SK-N-SH (cell line): ENCODE results near the gene TRIM22. TPM values are rescaled to one million over a fixed set of nuclear protein-coding genes. Genes with fewer than 3 reads are reported as not detected.

ENCODE experiments used
- CTCF ChIA-PET: fragments of 300-600, 350-600 bp; formaldehyde crosslinking; extraction: SDS; loops from one replicate; lab custom pipeline; 2021; lab: Yijun Ruan, JAX
- POLR2A ChIA-PET: fragments of 350-600 bp; sonication (Branson Sonifier 250); formaldehyde crosslinking; extraction: SDS; loops from one replicate; lab custom pipeline; 2020; ENCODE audit warnings: antibody characterized with exemption, inconsistent platforms; lab: Yijun Ruan, JAX
- DNase-seq: peaks from one replicate; pipeline ENCODE4 v3.0.0; 2012
- H2AFZ ChIP-seq: fragments of 200-600 bp; sonication (generic); 2 replicates; pipeline ENCODE4 v1.8.1; 2016; ENCODE audit warnings: antibody characterized with exemption, mild to moderate bottlenecking, low read depth
- H3F3A ChIP-seq: fragments of 200-600 bp; sonication (generic); replicated peaks from 2 replicates; pipeline ENCODE3; 2016; ENCODE audit warnings: antibody characterized with exemption, mild to moderate bottlenecking; ENCODE audit not compliant: insufficient read depth
- H3K27ac ChIP-seq, 2 experiments: fragments of 200-500 bp in 1 of 2; fragments of 200-600 bp in 1 of 2; sonication (Bioruptor generic) in 1 of 2; sonication (generic), shearing (Covaris generic) in 1 of 2; 2 replicates each; pipeline versions ENCODE4 v1.5.1 to v1.6.1; 2014 to 2016; ENCODE audit warnings: low read depth in 2 of 2, inconsistent platforms in 1 of 2, low read length in 1 of 2, mild to moderate bottlenecking in 1 of 2, mixed read lengths in 1 of 2
- H3K27me3 ChIP-seq: fragments of 200-600 bp; sonication (generic), shearing (Covaris generic); 2 replicates; pipeline ENCODE4 v1.6.1; 2016; ENCODE audit warnings: mixed run types; ENCODE audit not compliant: insufficient read depth
- H3K36me3 ChIP-seq, 2 experiments: fragments of 200-500 bp in 1 of 2; fragments of 200-600 bp in 1 of 2; sonication (Bioruptor generic) in 1 of 2; sonication (generic) in 1 of 2; replicated peaks in 1 of 2; 2 replicates each; pipeline versions ENCODE3 to v1.5.1; 2014 to 2016; ENCODE audit warnings: low read length in 1 of 2, mild to moderate bottlenecking in 1 of 2; ENCODE audit not compliant: insufficient read depth in 2 of 2, control insufficient read depth in 1 of 2
- H3K4me1 ChIP-seq, 2 experiments: fragments of 200-500 bp in 1 of 2; fragments of 200-600 bp in 1 of 2; sonication (Bioruptor generic) in 1 of 2; sonication (generic), shearing (Covaris generic) in 1 of 2; 2 replicates each; pipeline versions ENCODE4 v1.5.1 to v1.6.1; 2014 to 2016; ENCODE audit warnings: low read depth in 1 of 2, low read length in 1 of 2, mixed run types in 1 of 2; ENCODE audit not compliant: insufficient read depth in 2 of 2, control insufficient read depth in 1 of 2
- H3K4me2 ChIP-seq: fragments of 200-600 bp; sonication (generic), shearing (Covaris generic); 2 replicates; pipeline ENCODE4 v1.6.1; 2017; ENCODE audit warnings: mixed run types
- H3K4me3 ChIP-seq, 2 experiments: fragments of 200-500 bp in 1 of 2; fragments of 200-600 bp in 1 of 2; sonication (Bioruptor generic) in 1 of 2; sonication (generic), shearing (Covaris generic) in 1 of 2; 2 replicates each; pipeline versions ENCODE4 v1.5.1 to v1.8.1; 2014 to 2016; ENCODE audit warnings: low read depth in 2 of 2, inconsistent platforms in 1 of 2, low read length in 1 of 2, mild to moderate bottlenecking in 1 of 2, mixed read lengths in 1 of 2, moderate library complexity in 1 of 2
- H3K79me2 ChIP-seq: fragments of 200-600 bp; sonication (generic); 2 replicates; pipeline ENCODE4 v1.8.1; 2017; ENCODE audit warnings: mild to moderate bottlenecking; ENCODE audit not compliant: insufficient read depth
- H3K9ac ChIP-seq: fragments of 200-600 bp; sonication (generic); 2 replicates; pipeline ENCODE4 v1.6.1; 2017; ENCODE audit warnings: mixed run types
- H3K9me2 ChIP-seq: fragments of 200-600 bp; sonication (generic); 2 replicates; pipeline ENCODE4 v1.6.1; 2017; ENCODE audit warnings: mixed run types
- H3K9me3 ChIP-seq: fragments of 200-600 bp; sonication (generic); 2 replicates; pipeline ENCODE4 v1.6.1; 2017; ENCODE audit warnings: mixed run types, mild to moderate bottlenecking, moderate library complexity
- H4K20me1 ChIP-seq: fragments of 200-600 bp; sonication (generic); 2 replicates; pipeline ENCODE4 v1.6.1; 2017; ENCODE audit warnings: mild to moderate bottlenecking, mixed run types; ENCODE audit not compliant: insufficient read depth
- CHD2 ChIP-seq: fragments of 150-350 bp; IDR thresholded peaks from 2 replicates; pipeline ENCODE4 v1.6.1; 2018; ENCODE audit warnings: low read length; ENCODE audit not compliant: partially characterized antibody
- GABPA ChIP-seq: IDR thresholded peaks from 2 replicates; pipeline ENCODE4 v1.4.0; 2012; ENCODE audit warnings: low read depth, mild to moderate bottlenecking
- GATA2 ChIP-seq: sonication (generic); formaldehyde crosslinking; IDR thresholded peaks from 2 replicates; pipeline ENCODE4 v1.5.0; 2020; ENCODE audit warnings: mild to moderate bottlenecking, missing genetic modification reagents
- MXI1 ChIP-seq: IDR thresholded peaks from 2 replicates; pipeline ENCODE4 v1.6.1; 2012; ENCODE audit warnings: mild to moderate bottlenecking, low read depth, low read length, improper control_type of control experiment
- NFIC ChIP-seq: IDR thresholded peaks from 2 replicates; pipeline ENCODE4 v1.4.0; 2012; ENCODE audit warnings: borderline replicate concordance
- NRF1 ChIP-seq: IDR thresholded peaks from 2 replicates; pipeline ENCODE4 v1.6.1; 2012; ENCODE audit warnings: low read depth, mild to moderate bottlenecking, low read length
- RAD21 ChIP-seq: IDR thresholded peaks from 2 replicates; pipeline ENCODE4 v1.6.1; 2012; ENCODE audit warnings: mild to moderate bottlenecking, low read length
- RCOR1 ChIP-seq: fragments of 150-350 bp; IDR thresholded peaks from 2 replicates; pipeline ENCODE4 v1.6.1; 2017; ENCODE audit warnings: antibody characterized with exemption, low read length
- RXRA ChIP-seq: IDR thresholded peaks from 2 replicates; pipeline ENCODE4 v1.4.0; 2012; ENCODE audit warnings: low read depth, mild to moderate bottlenecking, borderline replicate concordance
- SIN3A ChIP-seq: IDR thresholded peaks from 2 replicates; pipeline ENCODE4 v1.6.1; 2012; ENCODE audit warnings: low read depth, mild to moderate bottlenecking, low read length, moderate library complexity, borderline replicate concordance
- SMC3 ChIP-seq: IDR thresholded peaks from 2 replicates; pipeline ENCODE4 v1.6.1; 2012; ENCODE audit warnings: low read depth, low read length, improper control_type of control experiment
- TCF12 ChIP-seq: IDR thresholded peaks from 2 replicates; pipeline ENCODE4 v1.4.0; 2012
- YY1 ChIP-seq: IDR thresholded peaks from 2 replicates; pipeline ENCODE4 v1.4.0; 2012; ENCODE audit warnings: low read depth, mild to moderate bottlenecking
- WGBS: methylation state at CpG from one replicate; pipeline ENCODE4 v1.1.6; 2017; ENCODE audit warnings: low lambda C conversion rate; 5-methylcytosine and 5-hydroxymethylcytosine counted together
- polyA plus RNA-seq, 3 experiments: library from polyadenylated mRNA; depleted of rRNA; stranded (reverse); fragments of >200 nt; gene quantifications; 2 replicates each; pipeline ENCODE4 v1.2.3, GENCODE V29; 2012
- TF ChIP-seq, protein P1 (sequence below): fragments of 150-350 bp; IDR thresholded peaks from 2 replicates; pipeline ENCODE4 v1.6.1; 2017; ENCODE audit warnings: antibody characterized with exemption, low read length, low read depth, borderline replicate concordance
- TF ChIP-seq, protein P2 (sequence below): fragments of 200-600 bp; sonication (generic); IDR thresholded peaks from 2 replicates; pipeline ENCODE4 v1.6.1; 2017; ENCODE audit warnings: antibody characterized with exemption, mild to moderate bottlenecking, moderate library complexity
- TF ChIP-seq, protein P3 (sequence below): IDR thresholded peaks from 2 replicates; pipeline ENCODE4 v1.6.1; 2012; ENCODE audit warnings: mild to moderate bottlenecking, low read depth, low read length, moderate library complexity
- TF ChIP-seq, protein P4 (sequence below): IDR thresholded peaks from 2 replicates; pipeline ENCODE4 v1.4.0; 2012; ENCODE audit warnings: low read depth

TRIM22 gene
- polyA plus RNA-seq, 1 of the 3 experiments (the other 2 are of a cell fraction): 47.1 TPM

DNA sequence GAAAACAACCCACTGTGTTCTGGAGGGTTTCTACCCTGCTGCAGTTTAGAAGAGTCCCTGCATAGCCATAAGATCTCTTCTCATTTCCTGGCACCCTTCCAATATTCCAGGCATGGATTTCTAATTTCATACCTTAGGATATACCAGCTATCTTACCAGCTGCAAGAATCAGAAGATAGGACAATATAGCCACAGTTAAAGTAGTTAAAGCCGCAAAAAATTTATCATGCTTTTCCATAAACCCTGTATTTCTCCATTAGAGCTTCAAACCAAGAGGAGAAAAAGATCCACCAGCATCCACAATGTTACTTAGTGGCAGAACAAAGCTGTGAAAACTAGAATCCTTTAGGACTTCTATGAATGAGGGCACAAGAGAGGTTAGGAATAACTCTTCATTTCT lies 38.1 kb downstream of the TRIM22 start:
- H2AFZ ChIP-seq: no peak overlapping the region
- CTCF ChIA-PET: no interaction called here
- H3K27ac ChIP-seq: no peak overlapping the region
- H3K4me2 ChIP-seq: no peak overlapping the region
- no peaks in the 10 kb centered on the region for H3K9me3 ChIP-seq
- H3K9me2 ChIP-seq: no peaks in the 10 kb centered on the region
- TF ChIP-seq TCF12 (no peak), MXI1 (no peak), NFIC (no peak), RXRA (no peak)
- TF ChIP-seq, protein P1, sequence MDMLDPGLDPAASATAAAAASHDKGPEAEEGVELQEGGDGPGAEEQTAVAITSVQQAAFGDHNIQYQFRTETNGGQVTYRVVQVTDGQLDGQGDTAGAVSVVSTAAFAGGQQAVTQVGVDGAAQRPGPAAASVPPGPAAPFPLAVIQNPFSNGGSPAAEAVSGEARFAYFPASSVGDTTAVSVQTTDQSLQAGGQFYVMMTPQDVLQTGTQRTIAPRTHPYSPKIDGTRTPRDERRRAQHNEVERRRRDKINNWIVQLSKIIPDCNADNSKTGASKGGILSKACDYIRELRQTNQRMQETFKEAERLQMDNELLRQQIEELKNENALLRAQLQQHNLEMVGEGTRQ: no peak
- no peaks in the 10 kb centered on the region for H3K4me1 ChIP-seq
- H3F3A ChIP-seq: no peaks in the 10 kb centered on the region
- no peaks in the 10 kb centered on the region; the same call in 1 of the 2 replicates for H3K27me3 ChIP-seq
- no peak for DNase-seq
- H3K79me2 ChIP-seq: no peaks in the 10 kb centered on the region
- WGBS: 0% methylated on average over 1 of the region's 1 CpG
- no peaks in the 10 kb centered on the region for H4K20me1 ChIP-seq
- no peak overlapping the region for H3K4me3 ChIP-seq
- no peaks in the 10 kb centered on the region for H3K36me3 ChIP-seq
- POLR2A ChIA-PET: no interaction called here
- H3K9ac ChIP-seq: no peak overlapping the region

DNA sequence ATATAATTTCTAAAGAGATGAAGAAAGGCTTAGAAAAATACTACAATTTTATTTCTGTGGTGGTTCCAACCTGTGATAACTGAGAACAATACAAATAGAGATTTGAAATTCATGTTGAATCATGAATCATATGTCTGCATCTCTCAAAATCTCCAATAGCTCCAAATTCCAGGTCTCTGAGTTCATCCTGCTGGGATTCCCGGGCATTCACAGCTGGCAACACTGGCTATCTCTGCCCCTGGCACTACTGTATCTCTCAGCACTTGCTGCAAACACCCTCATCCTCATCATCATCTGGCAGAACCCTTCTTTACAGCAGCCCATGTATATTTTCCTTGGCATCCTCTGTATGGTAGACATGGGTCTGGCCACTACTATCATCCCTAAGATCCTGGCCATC lies 46.8 kb downstream of the TRIM22 start, which contains the start of gene OR56B1:
Gene OR56B1 (plus strand): TSS at position 53 of the 400 bp plus-strand sequence. CDS start 69 bp downstream, at position 122.
- Histone ChIP-seq H4K20me1 (no peaks in the 10 kb centered on the region), H3K27me3 (no peaks in the 10 kb centered on the region), H2AFZ (no peak within 1 kb of the TSS), H3K4me2 (no peak within 1 kb of the TSS), H3K36me3 (no peaks in the 10 kb centered on the region), H3K9me2 (0 out of 2 replicates have a peak, but pooled peaks cover 3% of the 10 kb centered on the region), H3K9ac (no peak within 1 kb of the TSS), H3K4me3 (no peak within 1 kb of the TSS), H3K4me1 (no peaks in the 10 kb centered on the region), H3K79me2 (no peaks in the 10 kb centered on the region), H3K27ac (no peak within 1 kb of the TSS), H3K9me3 (no peaks in the 10 kb centered on the region), H3F3A (no peaks in the 10 kb centered on the region)
- ChIA-PET CTCF (no interaction called here), POLR2A (no interaction called here)
- no peak for DNase-seq
- TF ChIP-seq SIN3A: no peak
- TF ChIP-seq CHD2: no peak
- TF ChIP-seq, protein P2, sequence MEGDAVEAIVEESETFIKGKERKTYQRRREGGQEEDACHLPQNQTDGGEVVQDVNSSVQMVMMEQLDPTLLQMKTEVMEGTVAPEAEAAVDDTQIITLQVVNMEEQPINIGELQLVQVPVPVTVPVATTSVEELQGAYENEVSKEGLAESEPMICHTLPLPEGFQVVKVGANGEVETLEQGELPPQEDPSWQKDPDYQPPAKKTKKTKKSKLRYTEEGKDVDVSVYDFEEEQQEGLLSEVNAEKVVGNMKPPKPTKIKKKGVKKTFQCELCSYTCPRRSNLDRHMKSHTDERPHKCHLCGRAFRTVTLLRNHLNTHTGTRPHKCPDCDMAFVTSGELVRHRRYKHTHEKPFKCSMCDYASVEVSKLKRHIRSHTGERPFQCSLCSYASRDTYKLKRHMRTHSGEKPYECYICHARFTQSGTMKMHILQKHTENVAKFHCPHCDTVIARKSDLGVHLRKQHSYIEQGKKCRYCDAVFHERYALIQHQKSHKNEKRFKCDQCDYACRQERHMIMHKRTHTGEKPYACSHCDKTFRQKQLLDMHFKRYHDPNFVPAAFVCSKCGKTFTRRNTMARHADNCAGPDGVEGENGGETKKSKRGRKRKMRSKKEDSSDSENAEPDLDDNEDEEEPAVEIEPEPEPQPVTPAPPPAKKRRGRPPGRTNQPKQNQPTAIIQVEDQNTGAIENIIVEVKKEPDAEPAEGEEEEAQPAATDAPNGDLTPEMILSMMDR: no peak
- no peak for TF ChIP-seq GABPA
- TF ChIP-seq, protein P3, sequence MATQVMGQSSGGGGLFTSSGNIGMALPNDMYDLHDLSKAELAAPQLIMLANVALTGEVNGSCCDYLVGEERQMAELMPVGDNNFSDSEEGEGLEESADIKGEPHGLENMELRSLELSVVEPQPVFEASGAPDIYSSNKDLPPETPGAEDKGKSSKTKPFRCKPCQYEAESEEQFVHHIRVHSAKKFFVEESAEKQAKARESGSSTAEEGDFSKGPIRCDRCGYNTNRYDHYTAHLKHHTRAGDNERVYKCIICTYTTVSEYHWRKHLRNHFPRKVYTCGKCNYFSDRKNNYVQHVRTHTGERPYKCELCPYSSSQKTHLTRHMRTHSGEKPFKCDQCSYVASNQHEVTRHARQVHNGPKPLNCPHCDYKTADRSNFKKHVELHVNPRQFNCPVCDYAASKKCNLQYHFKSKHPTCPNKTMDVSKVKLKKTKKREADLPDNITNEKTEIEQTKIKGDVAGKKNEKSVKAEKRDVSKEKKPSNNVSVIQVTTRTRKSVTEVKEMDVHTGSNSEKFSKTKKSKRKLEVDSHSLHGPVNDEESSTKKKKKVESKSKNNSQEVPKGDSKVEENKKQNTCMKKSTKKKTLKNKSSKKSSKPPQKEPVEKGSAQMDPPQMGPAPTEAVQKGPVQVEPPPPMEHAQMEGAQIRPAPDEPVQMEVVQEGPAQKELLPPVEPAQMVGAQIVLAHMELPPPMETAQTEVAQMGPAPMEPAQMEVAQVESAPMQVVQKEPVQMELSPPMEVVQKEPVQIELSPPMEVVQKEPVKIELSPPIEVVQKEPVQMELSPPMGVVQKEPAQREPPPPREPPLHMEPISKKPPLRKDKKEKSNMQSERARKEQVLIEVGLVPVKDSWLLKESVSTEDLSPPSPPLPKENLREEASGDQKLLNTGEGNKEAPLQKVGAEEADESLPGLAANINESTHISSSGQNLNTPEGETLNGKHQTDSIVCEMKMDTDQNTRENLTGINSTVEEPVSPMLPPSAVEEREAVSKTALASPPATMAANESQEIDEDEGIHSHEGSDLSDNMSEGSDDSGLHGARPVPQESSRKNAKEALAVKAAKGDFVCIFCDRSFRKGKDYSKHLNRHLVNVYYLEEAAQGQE: no peak
- TF ChIP-seq YY1: no peak
- no peak for TF ChIP-seq GATA2 (CRISPR knock-in tag)
- no peak for TF ChIP-seq NFIC
- no peak for TF ChIP-seq SMC3
- TF ChIP-seq TCF12: no peak
- no peak for TF ChIP-seq RAD21
- no peak for TF ChIP-seq RCOR1
- TF ChIP-seq, protein P1: no peak
- TF ChIP-seq NRF1: no peak
- TF ChIP-seq, protein P4, sequence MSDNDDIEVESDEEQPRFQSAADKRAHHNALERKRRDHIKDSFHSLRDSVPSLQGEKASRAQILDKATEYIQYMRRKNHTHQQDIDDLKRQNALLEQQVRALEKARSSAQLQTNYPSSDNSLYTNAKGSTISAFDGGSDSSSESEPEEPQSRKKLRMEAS: no peak
- no peak for TF ChIP-seq RXRA
- WGBS: 0% methylated on average over 1 of the region's 1 CpG
